NCI-H128 (cell line): ENCODE results near the gene PLA2G15.

Experiments
- DNase-seq: peaks from one replicate; lab custom pipeline; 2025; ENCODE audit not compliant: unreplicated experiment; lab: John Stamatoyannopoulos, UW

The PLA2G15 gene

DNA sequence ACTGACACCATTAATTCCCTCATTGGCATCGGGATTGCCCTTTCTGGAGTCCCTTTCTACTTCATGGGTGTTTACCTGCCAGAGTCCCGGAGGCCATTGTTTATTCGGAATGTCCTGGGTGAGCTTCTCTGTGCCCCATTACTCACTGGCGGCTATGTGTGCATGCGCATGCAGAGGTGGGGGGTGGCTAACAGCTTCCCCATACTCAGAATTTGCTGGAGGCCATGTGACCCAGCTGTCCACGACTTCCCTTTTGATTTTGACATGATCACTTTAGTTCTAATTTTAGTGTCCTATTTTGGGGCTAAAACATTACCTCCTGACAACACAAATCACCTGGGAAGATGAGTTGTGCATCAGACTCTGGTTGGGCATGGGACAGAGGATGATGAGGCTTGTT lies 51.5 kb downstream of the PLA2G15 start:
- no peak for DNase-seq

DNA sequence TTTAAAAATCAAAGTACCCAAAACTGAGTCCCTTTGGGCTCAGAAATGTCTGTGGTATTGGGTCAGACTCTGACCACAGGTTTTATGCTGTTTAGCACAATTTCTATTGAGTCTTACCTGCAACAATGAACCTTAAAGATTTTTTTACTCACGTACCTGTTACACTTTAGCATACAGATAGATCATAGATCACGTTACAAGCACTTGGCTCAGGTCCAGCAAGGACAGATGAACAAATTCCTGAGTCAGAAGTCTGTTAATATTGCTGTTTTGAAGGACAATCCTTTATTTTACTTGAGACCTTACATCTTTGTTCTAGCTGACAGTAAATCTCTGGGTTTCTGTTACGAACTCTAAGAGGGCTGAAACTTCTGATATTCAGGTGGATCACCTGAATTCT lies 52.7 kb downstream of the PLA2G15 start:
- no peak for DNase-seq

DNA sequence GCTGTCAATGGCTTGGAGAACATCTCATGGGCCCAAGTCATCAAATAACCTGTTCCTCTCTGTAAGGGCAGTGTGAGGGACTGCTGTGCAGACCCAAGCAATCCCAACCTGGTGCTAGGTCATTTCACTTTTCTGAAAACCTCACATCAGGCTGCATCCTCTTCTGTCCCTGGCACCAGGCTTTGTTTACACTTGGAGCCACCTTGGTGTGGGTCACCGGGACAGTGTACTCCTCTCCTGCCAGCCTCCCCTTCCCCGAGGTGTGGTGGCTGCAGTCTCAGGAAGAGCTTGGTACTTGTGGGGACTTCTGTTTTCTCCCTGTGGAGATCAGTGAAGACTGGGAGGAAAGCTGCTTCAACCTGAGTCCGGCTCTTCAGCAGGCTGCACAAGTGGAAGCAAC lies 53.1 kb downstream of the PLA2G15 start:
- no peak for DNase-seq

DNA sequence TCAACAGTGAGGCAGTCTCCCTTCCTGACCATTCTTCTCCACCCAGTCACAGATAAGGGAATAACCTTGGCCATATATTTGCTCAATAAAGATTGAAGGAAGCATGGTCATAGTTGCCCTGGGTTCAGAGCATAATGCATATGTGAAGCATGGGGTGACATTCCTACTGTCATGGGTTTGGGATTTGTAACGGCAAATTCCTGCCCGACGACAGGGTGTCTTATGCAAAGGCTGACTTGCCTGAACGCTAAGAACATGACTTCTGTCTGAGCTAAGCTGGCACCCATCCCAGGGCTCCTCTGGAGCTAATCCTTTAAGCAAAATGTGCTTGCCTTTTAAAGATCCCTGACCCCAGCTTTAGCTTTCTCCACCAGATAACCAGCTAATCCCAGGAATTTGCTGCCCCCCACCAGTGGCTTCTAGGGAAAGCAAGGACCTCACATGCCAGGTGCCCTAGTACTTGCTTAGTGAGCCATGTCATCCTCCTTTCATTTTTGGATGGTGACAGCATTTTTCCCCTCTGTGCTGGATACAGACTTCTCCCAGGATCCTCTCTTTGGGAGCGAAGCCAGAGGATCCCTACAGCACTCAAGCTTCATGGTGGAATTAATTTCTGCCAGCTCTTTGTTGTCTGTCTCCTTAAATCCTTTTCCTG lies 53.9 kb downstream of the PLA2G15 start:
- no peak for DNase-seq

DNA sequence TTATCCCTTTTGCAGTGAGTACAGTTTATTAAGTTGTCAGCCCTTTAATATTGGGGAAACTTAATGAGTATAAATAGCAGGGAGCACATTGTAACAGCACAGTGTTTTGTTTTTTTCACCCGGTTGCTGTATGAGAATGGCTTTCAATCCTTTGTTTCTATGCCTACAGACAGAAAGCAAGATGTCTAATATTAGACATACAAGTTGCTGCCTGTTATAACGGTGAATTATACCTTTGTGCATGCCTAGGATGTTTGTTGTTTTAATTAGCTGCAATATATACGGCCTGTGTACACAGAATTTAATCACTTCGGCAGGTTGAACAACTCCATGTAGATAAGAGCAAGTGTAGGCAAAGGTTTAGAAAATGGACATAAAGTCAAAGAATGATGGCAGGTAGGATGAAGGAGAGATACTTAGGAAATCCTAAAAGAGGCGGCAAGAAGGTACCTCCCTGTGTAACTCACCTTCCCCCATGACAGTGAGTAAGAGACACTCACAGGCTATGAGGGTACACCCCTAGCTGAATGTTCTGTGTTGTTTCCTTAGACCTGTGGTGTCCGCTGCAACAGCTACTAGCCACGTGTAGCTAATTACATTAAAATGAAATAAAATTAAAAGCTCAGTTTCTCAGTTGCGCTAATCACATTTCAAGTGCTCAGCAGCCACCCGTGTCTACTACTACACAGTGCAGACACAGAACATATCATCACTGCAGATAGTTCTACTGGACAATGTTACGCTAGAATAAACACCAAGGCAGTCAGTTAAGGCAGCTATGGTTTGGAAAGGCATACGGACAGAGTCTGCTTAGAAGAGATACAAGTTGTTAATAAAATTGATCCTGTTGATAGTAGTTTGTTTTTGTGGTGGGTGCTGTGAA lies 54.6 kb downstream of the PLA2G15 start:
- DNase-seq = no peak

DNA sequence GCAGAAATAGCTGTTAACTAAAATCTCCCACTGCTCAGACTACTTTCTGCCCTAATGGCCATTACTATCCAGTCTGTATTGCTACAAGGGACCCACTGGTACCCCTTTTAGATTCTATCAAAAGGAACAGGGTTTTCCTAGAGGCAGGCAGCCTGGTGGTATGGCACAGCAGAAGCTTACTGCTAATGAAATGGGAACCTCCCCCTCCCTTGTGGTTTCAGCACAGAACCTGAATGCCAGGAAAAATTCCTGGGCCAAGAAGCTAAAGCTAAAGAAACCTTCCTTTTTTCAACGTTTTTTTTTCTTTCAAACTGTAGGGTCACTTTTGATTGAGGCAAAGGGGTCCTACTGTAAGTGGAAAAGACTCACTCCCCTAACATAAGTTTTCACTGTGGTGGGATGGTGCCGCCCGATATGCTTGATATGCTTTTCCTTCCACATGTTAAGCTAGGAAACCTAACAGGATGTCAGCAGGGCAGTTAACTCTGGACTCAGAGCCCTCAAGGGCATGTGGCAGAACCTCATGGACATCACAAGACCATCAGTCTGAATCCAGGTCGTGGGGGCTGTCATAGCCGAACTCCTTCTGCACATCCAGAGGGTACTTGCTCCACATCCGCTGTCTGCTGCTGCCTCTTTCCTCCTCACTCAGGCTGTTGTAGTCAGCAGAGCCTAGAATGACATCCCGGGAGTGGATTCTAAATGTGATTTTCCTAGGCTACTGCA lies 55.7 kb downstream of the PLA2G15 start:
- no peak for DNase-seq

DNA sequence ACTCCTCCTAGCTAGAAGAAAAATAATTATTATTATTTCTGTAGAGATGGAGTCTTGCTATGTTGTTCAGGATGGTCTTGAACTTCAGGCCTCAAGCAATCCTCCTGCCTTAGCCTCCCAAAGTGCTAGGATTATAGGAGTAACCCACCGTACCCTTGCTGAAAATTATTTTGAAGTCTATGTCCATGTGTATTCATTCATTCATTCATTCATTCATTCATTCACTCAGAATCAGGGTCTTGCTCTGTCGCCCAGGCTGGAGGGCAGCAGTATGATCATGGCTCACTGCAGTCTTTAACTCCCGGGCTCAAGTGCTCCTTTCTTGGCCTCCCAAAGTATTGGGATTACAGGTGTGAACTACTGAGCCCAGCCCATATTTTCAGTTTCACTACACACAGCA lies 61.5 kb downstream of the PLA2G15 start:
- DNase-seq = no peak

DNA sequence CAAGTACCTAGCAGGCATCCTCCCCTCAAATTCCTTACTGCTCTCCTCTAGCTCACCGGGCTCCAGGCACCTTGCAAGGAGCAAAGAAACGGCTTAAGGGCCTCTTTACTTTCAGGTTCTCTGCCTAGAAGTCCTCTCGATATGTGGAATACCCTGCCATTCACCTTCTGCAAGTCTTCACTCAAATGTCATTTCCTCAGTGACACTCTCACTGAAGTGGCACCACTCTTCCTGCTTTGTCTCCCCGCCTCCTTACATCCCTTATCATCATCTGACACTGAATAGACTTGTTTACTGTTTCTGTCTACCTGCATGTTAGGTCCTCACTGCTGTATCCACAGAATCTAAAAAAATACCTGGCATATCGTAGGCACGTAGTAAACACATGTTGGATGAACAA lies 64.6 kb downstream of the PLA2G15 start:
- no peak for DNase-seq

DNA sequence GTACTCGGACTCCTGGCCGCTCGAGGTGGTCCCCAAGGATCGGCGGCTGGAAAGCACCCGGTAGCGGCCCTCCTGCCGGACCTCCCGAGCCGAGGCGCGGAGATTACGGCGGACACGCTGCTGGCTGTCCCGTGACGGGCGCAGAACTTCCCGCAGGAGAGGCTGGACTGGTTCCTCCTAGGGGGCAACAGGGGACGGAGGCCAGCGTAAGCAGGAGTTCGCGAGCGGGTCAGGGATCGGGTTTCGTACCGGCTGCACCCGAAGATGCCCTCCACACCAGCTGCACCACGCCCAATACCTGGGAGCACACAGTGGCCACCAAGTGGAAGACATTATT lies 65.2 kb downstream of the PLA2G15 start:
- DNase-seq = no peak
